Measurements from ENCODE around the gene OSBPL7.

Gene OSBPL7

DNA sequence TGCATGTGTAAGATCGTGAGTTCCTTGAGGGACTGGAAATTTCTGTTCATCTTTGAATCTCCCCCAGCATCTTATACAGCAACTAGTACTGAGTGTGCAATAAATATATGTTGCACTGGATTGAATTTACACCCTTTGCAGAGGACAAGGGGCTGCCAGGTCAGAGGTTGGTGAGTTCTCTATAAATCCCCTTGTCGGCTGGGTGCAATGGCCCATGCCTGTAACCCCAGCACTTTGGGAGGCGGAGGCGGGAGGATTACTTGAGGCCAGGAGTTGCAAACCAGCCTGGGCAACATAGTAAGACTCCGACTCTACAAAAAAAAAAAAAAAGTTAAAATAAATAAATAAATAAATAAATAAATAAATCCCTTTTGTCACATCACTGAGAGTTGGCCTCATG, 38.8 kb upstream of the OSBPL7 start:
- H3F3A ChIP-seq (ENCODE audit: insufficient read depth, low read length) = no peaks in the 10 kb centered on the region
- H3K27ac ChIP-seq (ENCODE audit: low read depth, low read length, poor library complexity, severe bottlenecking) = no peak overlapping the region
- no peaks in the 10 kb centered on the region for H3K79me2 ChIP-seq (ENCODE audit: insufficient read depth, low read length)
- no peak overlapping the region for H3K4me2 ChIP-seq (ENCODE audit: low read length)
- no peaks in the 10 kb centered on the region for H3K9me2 ChIP-seq (ENCODE audit: low read depth, low read length)
- no peaks in the 10 kb centered on the region for H3K9me3 ChIP-seq (ENCODE audit: low read length)
- no peak for TF ChIP-seq EZH2 (IDR thresholded peaks at IDR 0.05; ENCODE audit: borderline replicate concordance, low read length)
- H3K4me3 ChIP-seq (ENCODE audit: low read depth, low read length, poor library complexity, severe bottlenecking) = no peak overlapping the region
- no peaks in the 10 kb centered on the region for H4K20me1 ChIP-seq (ENCODE audit: insufficient read depth, low read length)
- H3K4me1 ChIP-seq (ENCODE audit: insufficient read depth, low read length, severe bottlenecking) = no peaks in the 10 kb centered on the region
- no peak overlapping the region for H3K9ac ChIP-seq (ENCODE audit: low read length)
- H3K27me3 ChIP-seq (ENCODE audit: insufficient read depth, low read length) = peaks cover 4% of the 10 kb centered on the region
- H3K36me3 ChIP-seq (ENCODE audit: insufficient read depth, low read length) = no peaks in the 10 kb centered on the region
- H2AFZ ChIP-seq (ENCODE audit: low read length) = no peak overlapping the region

GRCh38 chr17:47857551-47858455, 36.2 kb upstream of the OSBPL7 start:
- H3K36me3 ChIP-seq (ENCODE audit: insufficient read depth, low read length) = no peaks in the 10 kb centered on the region
- H2AFZ ChIP-seq (ENCODE audit: low read length) = no peak overlapping the region
- no peak for TF ChIP-seq EZH2 (IDR thresholded peaks at IDR 0.05; ENCODE audit: borderline replicate concordance, low read length)
- TF ChIP-seq, protein P1, sequence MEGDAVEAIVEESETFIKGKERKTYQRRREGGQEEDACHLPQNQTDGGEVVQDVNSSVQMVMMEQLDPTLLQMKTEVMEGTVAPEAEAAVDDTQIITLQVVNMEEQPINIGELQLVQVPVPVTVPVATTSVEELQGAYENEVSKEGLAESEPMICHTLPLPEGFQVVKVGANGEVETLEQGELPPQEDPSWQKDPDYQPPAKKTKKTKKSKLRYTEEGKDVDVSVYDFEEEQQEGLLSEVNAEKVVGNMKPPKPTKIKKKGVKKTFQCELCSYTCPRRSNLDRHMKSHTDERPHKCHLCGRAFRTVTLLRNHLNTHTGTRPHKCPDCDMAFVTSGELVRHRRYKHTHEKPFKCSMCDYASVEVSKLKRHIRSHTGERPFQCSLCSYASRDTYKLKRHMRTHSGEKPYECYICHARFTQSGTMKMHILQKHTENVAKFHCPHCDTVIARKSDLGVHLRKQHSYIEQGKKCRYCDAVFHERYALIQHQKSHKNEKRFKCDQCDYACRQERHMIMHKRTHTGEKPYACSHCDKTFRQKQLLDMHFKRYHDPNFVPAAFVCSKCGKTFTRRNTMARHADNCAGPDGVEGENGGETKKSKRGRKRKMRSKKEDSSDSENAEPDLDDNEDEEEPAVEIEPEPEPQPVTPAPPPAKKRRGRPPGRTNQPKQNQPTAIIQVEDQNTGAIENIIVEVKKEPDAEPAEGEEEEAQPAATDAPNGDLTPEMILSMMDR (IDR thresholded peaks at IDR 0.05; ENCODE audit: low read length) = no peak
- H3K4me3 ChIP-seq (ENCODE audit: low read depth, low read length, poor library complexity, severe bottlenecking) = no peak overlapping the region
- no peaks in the 10 kb centered on the region for H4K20me1 ChIP-seq (ENCODE audit: insufficient read depth, low read length)
- H3K79me2 ChIP-seq (ENCODE audit: insufficient read depth, low read length) = no peaks in the 10 kb centered on the region
- no peaks in the 10 kb centered on the region for H3K9me3 ChIP-seq (ENCODE audit: low read length)
- H3K9ac ChIP-seq (ENCODE audit: low read length) = no peak overlapping the region
- peaks cover 2% of the 10 kb centered on the region for H3K27me3 ChIP-seq (ENCODE audit: insufficient read depth, low read length)
- no peaks in the 10 kb centered on the region for H3K4me1 ChIP-seq (ENCODE audit: insufficient read depth, low read length, severe bottlenecking)
- no peaks in the 10 kb centered on the region for H3F3A ChIP-seq (ENCODE audit: insufficient read depth, low read length)
- H3K9me2 ChIP-seq (ENCODE audit: low read depth, low read length) = no peaks in the 10 kb centered on the region
- no peak overlapping the region for H3K4me2 ChIP-seq (ENCODE audit: low read length)
- no peak overlapping the region for H3K27ac ChIP-seq (ENCODE audit: low read depth, low read length, poor library complexity, severe bottlenecking)

GRCh38 chr17:47856830-47857229, 35.2 kb upstream of the OSBPL7 start:
- Histone ChIP-seq H3K36me3 (ENCODE audit: insufficient read depth, low read length) (no peaks in the 10 kb centered on the region), H3K9me2 (ENCODE audit: low read depth, low read length) (no peaks in the 10 kb centered on the region), H3K4me3 (ENCODE audit: low read depth, low read length, poor library complexity, severe bottlenecking) (no peak overlapping the region), H3K27ac (ENCODE audit: low read depth, low read length, poor library complexity, severe bottlenecking) (no peak overlapping the region), H3K79me2 (ENCODE audit: insufficient read depth, low read length) (no peaks in the 10 kb centered on the region), H4K20me1 (ENCODE audit: insufficient read depth, low read length) (no peaks in the 10 kb centered on the region), H3K27me3 (ENCODE audit: insufficient read depth, low read length) (no peaks in the 10 kb centered on the region; the same call in none of the 2 replicates), H3K4me2 (ENCODE audit: low read length) (no peak overlapping the region), H3K9ac (ENCODE audit: low read length) (no peak overlapping the region), H3F3A (ENCODE audit: insufficient read depth, low read length) (no peaks in the 10 kb centered on the region), H2AFZ (ENCODE audit: low read length) (no peak overlapping the region), H3K9me3 (ENCODE audit: low read length) (no peaks in the 10 kb centered on the region), H3K4me1 (ENCODE audit: insufficient read depth, low read length, severe bottlenecking) (no peaks in the 10 kb centered on the region)
- no peak for TF ChIP-seq EZH2 (IDR thresholded peaks at IDR 0.05; ENCODE audit: borderline replicate concordance, low read length)
- TF ChIP-seq, protein P1 (IDR thresholded peaks at IDR 0.05; ENCODE audit: low read length) = no peak

Data from OCI-LY1 (cell line).